ENCODE results near the gene XPNPEP1. TPM values are rescaled to one million over a fixed set of nuclear protein-coding genes. Genes with fewer than 3 reads are reported as not detected.
A peak's percentile ranks its signal among the peaks of the same experiment; 100 is the strongest.

Gene XPNPEP1
- 88.9 TPM for total RNA-seq

DNA sequence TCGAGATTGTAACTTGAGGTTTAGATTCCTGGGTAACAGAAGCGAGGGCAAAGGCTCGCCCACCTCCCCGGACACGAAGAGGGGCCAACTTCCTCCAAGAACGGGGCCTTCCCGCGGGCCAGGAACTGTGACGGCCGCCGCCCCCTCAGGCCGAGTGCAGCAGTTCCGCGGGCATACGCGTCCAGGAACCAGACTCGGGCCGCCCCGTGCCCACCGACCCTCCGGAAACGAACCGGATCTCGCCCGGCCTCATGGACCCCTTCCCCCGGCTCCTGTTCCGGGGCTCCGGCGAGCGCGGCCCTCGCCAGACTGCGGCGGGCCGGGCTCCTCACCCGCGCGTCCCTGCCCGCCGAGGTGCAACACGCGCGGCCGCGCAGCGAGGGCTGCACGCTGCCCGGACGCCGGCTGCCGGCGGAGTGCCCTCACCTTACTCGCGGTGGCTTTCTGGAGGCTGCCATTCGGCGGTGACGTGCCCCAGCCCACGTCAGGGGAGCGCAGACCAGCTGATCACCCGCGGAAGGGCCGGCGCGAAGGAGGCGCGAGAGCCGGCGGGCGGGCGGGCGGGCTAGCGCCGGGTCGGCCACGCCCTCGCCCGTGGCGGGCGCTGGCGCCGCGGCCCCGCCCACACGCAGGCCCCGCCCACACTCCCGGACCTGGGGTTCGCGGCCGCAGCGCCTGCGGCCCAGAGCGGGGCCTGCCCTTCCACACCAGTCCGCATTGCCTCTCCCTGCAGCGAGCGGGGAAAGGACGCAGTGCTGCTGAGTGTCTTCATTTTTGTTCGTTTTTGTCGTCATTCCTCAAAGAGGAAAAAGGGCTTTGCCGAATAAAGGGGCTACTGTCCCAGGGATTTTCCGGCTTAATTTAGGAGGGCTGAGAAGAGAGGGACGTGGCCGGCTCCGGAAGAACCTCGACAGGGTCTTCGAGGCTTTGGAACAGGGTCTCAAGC lies at the start of gene XPNPEP1:
Gene XPNPEP1, minus strand, starts transcription at position 536 of the 946 bp plus-strand sequence. Its CDS starts 78 bp downstream, at position 458.
- peak; percentile 86 for DNase-seq

- no peak for DNase-seq
These were observed 49.2 kb upstream of the XPNPEP1 start for GRCh38 chr10:109972372-109973001.

DNA sequence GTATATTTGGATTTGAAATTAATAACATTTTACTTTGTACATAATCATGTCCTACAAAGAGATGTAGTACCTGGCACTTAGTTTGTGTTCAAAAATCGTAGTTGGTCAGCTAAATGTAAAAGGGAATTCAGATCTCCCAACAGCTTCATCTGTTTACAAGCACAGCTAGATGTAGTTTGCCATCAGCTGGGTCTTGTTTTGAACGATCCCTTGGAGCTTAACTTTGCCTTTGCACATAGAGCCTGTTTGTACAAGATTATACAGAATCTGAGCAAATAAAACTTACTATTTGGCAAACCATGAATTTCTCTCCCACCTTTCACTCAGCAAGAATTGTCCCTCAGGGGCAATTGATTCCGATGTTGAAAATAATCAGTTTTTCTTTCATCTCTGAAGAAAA lies 48.3 kb upstream of the XPNPEP1 start:
- DNase-seq: no peak

DNA sequence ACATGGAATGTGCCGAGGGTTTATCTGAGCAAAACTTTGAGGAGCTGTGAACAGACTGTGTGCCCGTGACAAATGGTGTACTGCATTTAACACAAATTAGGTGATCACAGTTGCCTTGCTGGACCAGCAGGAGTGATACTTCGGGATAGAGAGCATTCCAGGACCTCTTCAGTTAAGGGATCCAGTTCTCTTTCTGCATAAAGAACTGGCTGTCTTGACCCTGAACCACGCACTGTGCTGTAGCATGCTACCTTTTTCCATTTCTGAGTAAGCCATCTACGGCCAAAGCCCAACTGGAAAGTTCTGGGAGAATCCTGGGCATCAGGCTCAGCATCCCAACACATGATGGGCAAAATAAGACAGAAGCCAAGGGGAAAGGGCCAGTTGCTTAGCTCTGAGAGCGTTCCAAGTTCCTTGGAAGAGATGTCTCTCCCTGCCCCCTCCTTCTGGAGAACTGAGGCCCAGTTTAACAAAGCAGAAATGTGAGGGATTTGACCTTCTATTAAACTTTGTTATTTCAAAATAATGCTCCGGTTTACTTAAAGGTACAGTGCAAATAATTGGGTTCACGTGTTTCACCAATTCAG lies 46.5 kb upstream of the XPNPEP1 start:
- DNase-seq: no peak

- peak; percentile 33 for DNase-seq
These were observed 45.8 kb upstream of the XPNPEP1 start for GRCh38 chr10:109968953-109969759.

GRCh38 chr10:109967739-109968088 lies 44.4 kb upstream of the XPNPEP1 start:
- DNase-seq: no peak

- DNase-seq: no peak
These were observed 43.8 kb upstream of the XPNPEP1 start for GRCh38 chr10:109966961-109967738.

- no peak for DNase-seq
These were observed 41.0 kb upstream of the XPNPEP1 start for GRCh38 chr10:109964318-109964717.

DNA sequence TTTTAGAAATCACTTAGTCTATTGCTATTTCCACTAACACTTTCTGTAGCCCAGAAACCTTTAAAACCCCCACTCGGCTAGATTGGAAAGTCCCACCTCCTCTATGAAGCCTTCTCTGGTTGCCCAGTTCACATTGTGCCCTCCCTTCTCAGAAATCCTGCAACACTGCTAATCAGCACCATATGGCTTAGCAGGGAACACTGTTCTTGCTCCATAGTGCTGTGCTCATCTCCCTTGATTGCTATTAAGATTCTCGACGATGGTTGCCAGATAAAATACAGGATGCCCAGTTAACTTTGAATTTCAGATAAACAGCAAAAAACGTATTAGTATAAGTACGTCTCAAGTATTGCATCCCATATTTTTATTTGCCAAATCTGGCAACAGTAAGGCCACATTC lies 40.1 kb upstream of the XPNPEP1 start:
- DNase-seq: no peak

DNA sequence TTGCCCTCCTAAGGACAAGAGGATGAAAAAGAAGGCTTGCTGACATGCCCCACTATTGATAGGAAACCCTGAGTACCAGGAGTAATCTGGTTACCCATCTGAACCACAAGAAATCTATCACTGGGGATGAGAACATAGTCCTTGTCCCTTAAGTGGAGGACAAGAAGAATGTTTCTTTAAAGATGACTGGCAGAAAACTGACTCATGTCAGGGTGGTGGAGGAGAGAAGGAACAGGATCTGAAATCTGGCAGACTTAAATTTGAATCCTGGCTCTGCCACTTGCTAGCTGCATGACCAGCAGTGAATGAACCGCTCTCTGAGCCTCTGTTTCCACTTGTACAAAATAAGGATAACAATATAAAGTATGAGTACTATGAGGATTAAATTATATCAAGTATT lies 38.9 kb upstream of the XPNPEP1 start:
- DNase-seq: no peak

GRCh38 chr10:109961174-109962001 lies 38.1 kb upstream of the XPNPEP1 start:
- no peak for DNase-seq

- no peak for DNase-seq
These were observed 37.4 kb upstream of the XPNPEP1 start for GRCh38 chr10:109960682-109961081.

DNA sequence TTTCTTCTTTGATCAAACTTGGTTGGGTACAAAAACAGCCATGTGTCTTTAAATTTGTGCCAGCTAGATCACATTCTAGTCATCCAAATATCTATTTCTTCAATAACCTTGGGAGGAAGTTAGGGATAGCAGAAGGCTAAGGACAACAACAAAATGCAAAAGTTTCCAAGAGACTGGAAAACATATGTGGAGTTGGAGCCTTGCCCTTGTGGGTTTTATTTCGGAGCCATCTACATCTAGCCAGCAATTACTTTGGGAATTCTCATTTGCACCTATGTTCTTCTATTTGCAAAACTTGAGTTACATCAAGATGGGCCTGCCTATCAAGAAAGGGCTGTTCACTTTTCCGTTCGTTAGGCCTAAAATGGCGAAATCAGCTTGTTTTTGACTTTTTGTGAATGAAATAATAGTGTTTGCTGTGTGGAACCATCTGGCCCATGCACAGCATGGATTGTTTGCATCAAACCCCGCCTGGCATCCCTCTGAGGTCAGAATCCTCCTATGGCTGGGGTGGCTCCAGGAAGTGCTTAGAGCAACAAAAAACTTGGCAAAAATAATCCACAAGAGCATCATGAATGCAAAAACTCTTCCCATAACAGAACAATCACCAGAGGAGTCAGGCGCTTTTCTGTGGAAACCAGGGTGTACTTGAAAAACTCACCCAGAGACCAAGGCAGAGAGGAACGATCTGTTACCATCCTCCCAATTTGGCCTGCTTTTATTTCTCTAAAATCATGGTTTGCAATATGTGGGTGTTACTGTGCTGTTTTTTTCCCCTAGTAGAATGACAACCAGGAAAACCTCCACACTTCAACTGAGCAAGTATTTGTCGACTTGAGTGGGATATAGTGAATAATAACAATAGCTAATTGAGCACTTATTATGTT lies 36.2 kb upstream of the XPNPEP1 start:
- DNase-seq: no peak

GRCh38 chr10:109958059-109958458 lies 34.7 kb upstream of the XPNPEP1 start:
- DNase-seq: no peak

DNA sequence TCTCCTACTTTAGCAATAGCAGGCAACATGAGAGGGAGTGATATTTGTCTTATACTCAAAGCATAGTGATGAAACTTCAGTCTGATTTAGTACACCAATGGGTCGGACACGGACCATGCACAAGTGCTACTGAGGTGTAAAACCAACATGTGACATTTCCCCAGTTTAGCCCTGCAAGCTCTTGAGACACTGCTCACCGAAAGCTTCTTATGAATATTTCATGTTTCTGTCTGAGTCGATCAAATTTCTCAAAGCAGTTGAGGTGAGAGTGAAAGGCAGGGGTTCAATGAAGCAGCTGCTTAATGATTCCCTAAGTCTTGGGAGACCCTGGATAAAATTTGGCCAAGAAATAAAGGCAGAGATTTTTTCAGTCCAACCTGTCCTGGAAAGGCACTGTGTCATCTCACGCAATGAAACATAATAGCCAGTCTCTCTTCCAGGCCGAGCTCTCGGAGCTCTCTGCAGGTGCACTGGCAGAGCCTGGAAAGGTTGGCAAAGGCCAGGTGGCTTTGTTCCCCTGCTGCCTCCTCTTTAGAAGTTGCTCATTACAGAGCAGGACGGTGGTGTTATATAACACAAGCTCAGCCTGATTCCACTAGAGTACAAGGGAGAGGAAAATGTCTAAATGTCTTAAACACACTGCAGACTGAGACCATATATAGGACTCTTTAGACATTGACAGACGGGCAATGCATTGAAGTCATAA lies 33.9 kb upstream of the XPNPEP1 start:
- DNase-seq: no peak

GRCh38 chr10:109956454-109957091 lies 33.3 kb upstream of the XPNPEP1 start:
- DNase-seq: no peak

DNA sequence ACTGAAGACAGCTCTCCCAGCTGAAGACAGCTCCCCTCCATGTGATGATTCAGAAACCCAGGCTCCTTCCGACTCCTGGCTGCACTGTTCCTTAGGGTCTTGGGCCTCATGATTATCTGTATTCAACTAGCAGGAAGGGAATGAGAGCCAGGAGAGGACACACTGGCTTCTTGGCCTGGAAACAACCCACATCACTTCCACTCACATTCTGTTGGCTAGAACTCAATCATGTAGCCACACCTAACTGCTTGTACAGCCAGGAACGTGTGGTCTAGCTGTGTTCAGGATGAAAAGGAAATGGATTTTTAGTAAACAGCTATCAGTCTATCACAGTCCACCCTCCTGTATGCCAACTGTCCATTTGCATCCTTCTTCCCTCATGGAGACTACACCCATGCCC lies 30.5 kb upstream of the XPNPEP1 start:
- no peak for DNase-seq

GRCh38 chr10:109952526-109952925 lies 29.2 kb upstream of the XPNPEP1 start:
- DNase-seq: no peak

Measured in occipital lobe (tissue), 2 donors.